Ureter (tissue), 1 donor: ENCODE data around the gene BUD13. TPM values are rescaled to one million over a fixed set of nuclear protein-coding genes. Genes with fewer than 3 reads are reported as not detected.

ENCODE experiments used
- DNase-seq: peaks from one replicate; pipeline ENCODE4 v3.0.0-alpha.2; 2020; ENCODE audit warnings: low spot score
- total RNA-seq: library from RNA; stranded (reverse); gene quantifications from one replicate; pipeline ENCODE4 v1.2.4, GENCODE V29; 2023
- donor health status: DM: yes; HTN: yes; CAD: no.

Gene BUD13
- total RNA-seq, 1 donor from 2014 or later: 16.9 TPM

DNA sequence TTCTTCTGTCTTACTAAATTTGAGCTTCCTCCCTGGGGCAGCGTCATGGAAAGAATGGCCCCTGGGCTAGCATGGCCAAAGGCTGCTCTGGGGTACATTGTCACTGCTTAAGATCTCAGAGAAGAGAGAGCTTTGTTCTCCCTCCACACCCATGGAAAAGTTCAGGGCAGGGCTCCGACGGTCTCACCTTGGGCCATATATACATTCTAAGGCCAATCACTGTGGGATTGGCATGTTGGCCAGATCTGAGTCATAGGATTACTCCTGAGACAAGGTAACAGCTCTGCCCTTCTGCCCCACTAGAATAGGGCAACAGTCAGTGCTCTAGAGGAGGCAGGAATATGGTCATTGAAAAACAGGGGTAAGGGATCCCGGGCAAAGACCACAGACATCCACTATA, 56.2 kb downstream of the BUD13 start:
- no peak for DNase-seq

GRCh38 chr11:116715383-116715782, 57.4 kb downstream of the BUD13 start:
- DNase-seq: no peak

- DNase-seq: no peak
Observed at GRCh38 chr11:116714902-116715301, 57.9 kb downstream of the BUD13 start.

GRCh38 chr11:116712428-116712827, 60.4 kb downstream of the BUD13 start:
- DNase-seq: no peak

GRCh38 chr11:116710762-116711161, 62.0 kb downstream of the BUD13 start:
- DNase-seq: no peak

- no peak for DNase-seq
Observed at GRCh38 chr11:116710001-116710674, 62.6 kb downstream of the BUD13 start.

DNA sequence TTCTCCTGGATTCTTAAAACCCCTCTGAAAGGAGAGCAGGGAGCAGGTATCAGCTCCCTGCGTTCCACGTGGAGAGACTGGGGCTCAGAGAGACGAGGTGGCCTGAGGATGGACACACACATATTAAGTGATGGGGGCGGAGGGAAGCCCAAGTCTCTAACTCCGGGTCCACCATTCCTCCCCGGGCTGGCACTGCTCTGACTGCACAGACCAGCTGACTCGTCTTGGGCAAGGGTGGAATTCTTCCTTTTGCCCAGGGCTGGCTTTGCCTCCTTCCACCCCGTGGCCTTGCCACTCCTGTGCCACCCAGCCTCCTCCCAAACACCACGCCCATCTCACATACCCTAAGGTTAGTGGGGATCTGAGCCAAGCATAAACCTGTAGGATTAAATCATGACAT, 65.0 kb downstream of the BUD13 start:
- DNase-seq: no peak

- no peak for DNase-seq
Observed at GRCh38 chr11:116707161-116707629, 65.6 kb downstream of the BUD13 start.

GRCh38 chr11:116703421-116703820, 69.4 kb downstream of the BUD13 start:
- DNase-seq: no peak

DNA sequence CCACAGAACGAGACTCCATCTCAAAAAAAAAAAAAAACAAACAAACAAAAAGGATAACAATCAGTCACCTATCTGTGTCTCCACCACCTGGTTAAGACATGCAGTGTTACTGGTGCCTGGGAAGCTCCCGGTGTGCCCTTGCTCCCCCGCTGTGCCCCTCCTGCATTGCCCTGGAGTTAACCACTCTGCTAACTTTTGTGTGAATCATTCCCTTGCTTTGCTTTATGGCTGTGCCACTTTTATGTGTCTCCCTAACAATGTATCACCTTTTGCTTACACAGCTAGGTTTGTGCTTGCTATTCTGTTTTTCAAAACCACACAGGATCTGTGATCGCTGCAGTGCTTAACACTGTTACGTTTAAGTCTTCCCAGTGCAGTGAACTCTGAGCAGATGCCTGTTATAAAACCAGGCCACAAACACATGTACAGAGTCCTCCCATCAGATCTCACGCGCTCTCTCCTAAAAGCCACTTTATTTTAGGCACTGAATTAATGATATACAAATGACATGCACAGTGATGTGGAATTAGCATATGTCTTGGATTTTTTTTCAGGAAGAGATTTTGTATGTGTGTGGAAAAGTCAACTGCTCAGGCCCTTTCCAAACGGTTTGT, 69.9 kb downstream of the BUD13 start:
- no peak for DNase-seq

- DNase-seq: no peak
Observed at GRCh38 chr11:116701876-116702275, 70.9 kb downstream of the BUD13 start.

DNA sequence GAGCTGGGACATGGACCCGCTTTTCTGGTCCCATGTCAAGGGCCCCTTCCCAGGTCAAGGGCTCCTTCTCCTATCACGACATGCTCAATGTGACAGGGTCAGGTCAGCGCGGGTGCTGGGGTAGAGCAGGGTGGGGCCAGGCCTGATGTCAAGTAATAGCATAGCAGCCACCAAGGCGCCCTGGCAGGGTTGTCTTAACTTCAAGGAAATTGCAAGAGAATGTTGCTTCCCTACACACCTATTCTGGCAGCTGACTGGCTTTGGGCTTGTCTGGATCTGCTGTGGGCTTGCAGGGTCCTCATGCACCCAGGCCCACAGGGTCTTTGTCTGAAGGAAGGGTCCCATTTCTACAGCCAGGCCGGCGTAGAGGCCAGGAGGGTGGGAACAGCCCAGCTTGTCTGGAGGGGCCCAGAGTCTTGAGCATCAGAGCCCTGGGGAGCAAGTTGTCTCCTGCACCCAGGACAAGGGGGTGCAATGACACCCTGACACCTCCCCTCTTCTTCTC, 71.4 kb downstream of the BUD13 start:
- no peak for DNase-seq

- peak; percentile 12 for DNase-seq
Observed at GRCh38 chr11:116700586-116701220, 72.1 kb downstream of the BUD13 start.

Other genes starting within 250 kb of the BUD13 start
- gene ZPR1, start 15.0 kb upstream of the BUD13 start, total RNA-seq: 61.4 TPM
- gene APOA5, start 18.9 kb upstream of the BUD13 start, total RNA-seq: not detected
- not detected for gene APOA4, start 50.3 kb upstream of the BUD13 start, total RNA-seq
- 0.94 TPM for gene APOC3, start 56.9 kb upstream of the BUD13 start, total RNA-seq
- not detected for gene APOA1, start 64.6 kb upstream of the BUD13 start, total RNA-seq